Muscle layer of colon (tissue), 2 donors: ENCODE measurements around the gene MOV10L1.

Experiments
- H3K27ac ChIP-seq: one replicate; pipeline ENCODE4 v1.7.0; 2013; ENCODE audit warnings: low read depth, mild to moderate bottlenecking, low read length, moderate library complexity
- H3K27me3 ChIP-seq, 2 donors: one replicate each; pipeline ENCODE4 v1.7.0; 2013; ENCODE audit warnings: low read length in 2 of 2, mild to moderate bottlenecking in 2 of 2; ENCODE audit not compliant: insufficient read depth in 2 of 2, control insufficient read depth in 1 of 2
- H3K36me3 ChIP-seq: one replicate; pipeline ENCODE4 v1.7.0; 2013; ENCODE audit warnings: mild to moderate bottlenecking, low read length; ENCODE audit not compliant: insufficient read depth
- H3K4me1 ChIP-seq: one replicate; pipeline ENCODE4 v1.7.0; 2013; ENCODE audit warnings: mild to moderate bottlenecking, low read length; ENCODE audit not compliant: insufficient read depth
- H3K4me3 ChIP-seq, 2 donors: one replicate each; pipeline ENCODE4 v1.7.0; 2013; ENCODE audit warnings: low read length in 2 of 2, low read depth in 1 of 2, mild to moderate bottlenecking in 1 of 2, moderate library complexity in 1 of 2
- H3K9ac ChIP-seq: one replicate; pipeline ENCODE4 v1.7.0; 2013; ENCODE audit warnings: low read length
- H3K9me3 ChIP-seq: one replicate; pipeline ENCODE4 v1.7.0; 2013; ENCODE audit warnings: mild to moderate bottlenecking, low read length
- donor health status: abdominal sarcoma.
- donor health status: Adenocarcinoma of cecum.

The MOV10L1 gene

GRCh38 chr22:50072714-50073538, 16.9 kb upstream of the MOV10L1 start:
- no peaks in the 10 kb centered on the region for H3K36me3 ChIP-seq
- no peak overlapping the region for H3K27ac ChIP-seq
- H3K4me1 ChIP-seq, result no peaks in the 10 kb centered on the region
- no peaks in the 10 kb centered on the region for H3K9me3 ChIP-seq
- peaks cover 0 to 9% of the 10 kb centered on the region in 2 donors for H3K27me3 ChIP-seq
- no peak overlapping the region for H3K4me3 ChIP-seq
- H3K9ac ChIP-seq, result no peak overlapping the region

- H3K4me1 ChIP-seq, result no peaks in the 10 kb centered on the region
Measured at GRCh38 chr22:50074056-50074455, 15.8 kb upstream of the MOV10L1 start.

GRCh38 chr22:50074551-50075530, 15.0 kb upstream of the MOV10L1 start:
- Histone ChIP-seq H3K9me3 (no peaks in the 10 kb centered on the region), H3K9ac (no peak overlapping the region), H3K4me1 (no peaks in the 10 kb centered on the region), H3K4me3 (no peak overlapping the region), H3K36me3 (no peaks in the 10 kb centered on the region), H3K27ac (no peak overlapping the region), H3K27me3 (peaks cover 0 to 9% of the 10 kb centered on the region in 2 donors)

More at GRCh38 chr22:50074056-50074455, 15.8 kb upstream of the MOV10L1 start:
- H3K9ac ChIP-seq, result no peak overlapping the region
- no peaks in the 10 kb centered on the region for H3K36me3 ChIP-seq
- no peak overlapping the region for H3K4me3 ChIP-seq
- peaks cover 0 to 9% of the 10 kb centered on the region in 2 donors for H3K27me3 ChIP-seq
- no peaks in the 10 kb centered on the region for H3K9me3 ChIP-seq
- H3K27ac ChIP-seq, result no peak overlapping the region

- Histone ChIP-seq H3K9me3 (no peaks in the 10 kb centered on the region), H3K27me3 (peaks cover 0 to 6% of the 10 kb centered on the region in 2 donors), H3K4me1 (no peaks in the 10 kb centered on the region), H3K4me3 (no peak overlapping the region), H3K9ac (no peak overlapping the region), H3K27ac (no peak overlapping the region), H3K36me3 (no peaks in the 10 kb centered on the region)
Measured at GRCh38 chr22:50076646-50077535, 12.9 kb upstream of the MOV10L1 start.

GRCh38 chr22:50078246-50078645, 11.6 kb upstream of the MOV10L1 start:
- H3K4me3 ChIP-seq, result no peak overlapping the region
- peaks cover 0 to 5% of the 10 kb centered on the region in 2 donors for H3K27me3 ChIP-seq
- no peaks in the 10 kb centered on the region for H3K36me3 ChIP-seq
- H3K27ac ChIP-seq, result no peak overlapping the region
- H3K9me3 ChIP-seq, result no peaks in the 10 kb centered on the region
- H3K4me1 ChIP-seq, result no peaks in the 10 kb centered on the region
- H3K9ac ChIP-seq, result no peak overlapping the region

GRCh38 chr22:50078761-50079160, 11.0 kb upstream of the MOV10L1 start:
- Histone ChIP-seq H3K9ac (no peak overlapping the region), H3K27ac (no peak overlapping the region), H3K4me3 (no peak overlapping the region), H3K4me1 (no peaks in the 10 kb centered on the region), H3K36me3 (no peaks in the 10 kb centered on the region), H3K27me3 (peaks cover 0 to 10% of the 10 kb centered on the region in 2 donors), H3K9me3 (no peaks in the 10 kb centered on the region)

GRCh38 chr22:50080077-50080465, 9.7 kb upstream of the MOV10L1 start:
- Histone ChIP-seq H3K4me1 (no peaks in the 10 kb centered on the region), H3K27ac (no peak overlapping the region), H3K9me3 (no peaks in the 10 kb centered on the region), H3K4me3 (no peak overlapping the region), H3K9ac (no peak overlapping the region), H3K36me3 (no peaks in the 10 kb centered on the region), H3K27me3 (peaks cover 0 to 19% of the 10 kb centered on the region in 2 donors)

DNA sequence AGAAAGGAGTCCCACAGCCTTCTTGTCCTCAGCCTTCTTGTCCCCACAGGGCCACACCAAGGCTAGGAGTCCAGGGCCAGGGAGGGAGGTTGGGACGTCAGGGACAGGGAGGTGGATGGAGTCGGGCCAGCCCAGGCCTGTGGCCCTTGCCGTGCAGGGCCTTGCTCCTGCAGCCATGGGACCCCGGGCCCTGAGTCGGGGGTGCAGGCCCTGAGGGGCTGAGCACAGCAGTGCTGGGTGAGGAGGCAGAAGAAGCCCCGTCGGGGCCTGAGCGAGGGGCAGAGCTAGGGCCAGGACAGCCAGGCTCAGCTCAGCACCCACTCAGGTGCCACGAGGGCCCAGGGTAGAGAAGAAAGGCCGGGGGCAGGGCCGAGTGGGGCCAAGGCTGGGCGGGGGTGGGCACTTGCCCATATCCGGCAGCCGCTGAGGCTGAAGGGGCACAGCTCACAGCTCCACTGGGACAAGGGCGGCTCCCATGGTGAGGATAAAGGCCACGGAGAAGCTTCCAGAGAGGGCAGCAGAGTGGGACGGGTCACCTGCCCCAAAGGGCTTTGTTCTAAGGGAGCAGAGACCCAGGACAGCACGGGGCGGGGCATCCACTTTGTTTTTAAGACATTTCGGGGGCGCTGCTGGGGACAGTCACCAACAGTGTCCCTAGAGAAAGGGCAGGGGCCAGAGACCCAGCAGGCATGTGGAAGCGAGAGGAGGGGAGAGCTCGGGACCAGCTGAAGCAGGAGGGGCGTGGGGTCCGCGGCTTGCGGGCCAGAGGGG, 8.2 kb upstream of the MOV10L1 start:
- no peaks in the 10 kb centered on the region for H3K4me1 ChIP-seq
- H3K9ac ChIP-seq, result no peak overlapping the region
- H3K27me3 ChIP-seq, result peaks cover 0 to 19% of the 10 kb centered on the region in 2 donors
- no peaks in the 10 kb centered on the region for H3K36me3 ChIP-seq
- H3K27ac ChIP-seq, result no peak overlapping the region
- H3K9me3 ChIP-seq, result no peaks in the 10 kb centered on the region
- H3K4me3 ChIP-seq, result no peak overlapping the region

DNA sequence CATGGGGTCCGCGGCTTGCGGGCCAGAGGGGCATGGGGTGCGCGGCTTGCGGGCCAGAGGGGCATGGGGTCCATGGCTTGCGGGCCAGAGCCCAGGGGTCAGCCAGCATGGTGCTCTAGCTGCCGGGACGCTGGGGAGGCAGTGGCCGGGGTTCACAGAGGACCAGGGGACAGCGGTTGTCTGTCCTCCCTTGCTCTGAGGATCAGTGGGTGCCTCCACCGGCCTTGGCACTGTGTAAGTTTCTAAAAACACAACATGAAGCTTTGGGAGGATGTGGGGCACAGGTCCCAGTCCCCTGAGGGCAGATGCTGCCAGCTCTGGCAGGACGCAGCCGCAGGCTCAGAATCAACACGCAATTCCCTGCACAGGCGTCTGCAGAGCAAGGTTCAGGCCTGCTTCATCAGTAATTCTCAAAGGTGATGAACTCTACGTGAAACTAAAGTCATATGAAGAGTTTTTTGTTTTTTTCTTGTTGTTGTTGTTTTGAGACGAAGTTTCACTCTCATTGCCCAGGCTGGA, 7.5 kb upstream of the MOV10L1 start:
- Histone ChIP-seq H3K27me3 (peaks cover under 1 to 21% of the 10 kb centered on the region in 2 donors), H3K27ac (no peak overlapping the region)

DNA sequence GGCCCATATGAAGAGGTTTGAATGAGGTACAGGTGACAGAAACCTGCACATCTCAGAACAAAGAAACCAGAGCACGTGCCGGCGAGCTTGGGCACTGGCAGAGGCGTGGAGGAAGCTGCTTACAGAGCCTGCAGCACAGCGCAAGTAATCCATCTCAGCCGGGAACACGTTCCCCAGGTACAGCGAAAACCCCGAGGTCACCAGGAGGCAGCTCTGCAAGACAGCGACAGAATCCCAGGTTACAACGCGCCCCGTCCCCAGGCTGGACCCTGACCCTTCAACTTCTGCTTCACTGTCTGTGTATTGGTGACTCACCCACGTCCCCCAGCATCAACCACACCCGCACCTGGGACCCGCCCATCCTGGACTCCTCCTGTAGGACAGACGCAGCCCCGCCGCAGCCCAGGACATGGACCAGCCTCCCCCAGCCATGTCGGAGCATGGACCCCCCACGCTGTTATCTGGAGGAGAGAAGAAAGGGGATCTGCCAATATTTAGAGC, 6.8 kb upstream of the MOV10L1 start:
- no peak overlapping the region for H3K9ac ChIP-seq
- no peaks in the 10 kb centered on the region for H3K36me3 ChIP-seq
- no peak overlapping the region for H3K27ac ChIP-seq

More for the DNA sequence above, 7.5 kb upstream of the MOV10L1 start:
- H3K36me3 ChIP-seq, result no peaks in the 10 kb centered on the region
- H3K4me3 ChIP-seq, result no peak overlapping the region
- no peaks in the 10 kb centered on the region for H3K9me3 ChIP-seq
- H3K9ac ChIP-seq, result no peak overlapping the region
- no peaks in the 10 kb centered on the region for H3K4me1 ChIP-seq

More for the DNA sequence above, 6.8 kb upstream of the MOV10L1 start:
- Histone ChIP-seq H3K4me1 (no peaks in the 10 kb centered on the region), H3K27me3 (peaks cover 8 to 27% of the 10 kb centered on the region in 2 donors), H3K4me3 (no peak overlapping the region), H3K9me3 (no peaks in the 10 kb centered on the region)
